Bone marrow (tissue), 2 donors: Measurements from ENCODE around the gene PODXL.
"Not testable (repeated sequence)": the region's sequence is repeated elsewhere in the genome, so short reads cannot be mapped to it uniquely, and the experiment has no call there.

Experiments used
- DNase-seq, 2 donors: peaks; one replicate each; lab custom pipeline; 2025; lab: John Stamatoyannopoulos, UW

The PODXL gene

GRCh38 chr7:131508754-131509486 is 47.5 kb downstream of the PODXL start:
- DNase-seq = no peak

GRCh38 chr7:131507592-131508331 is 48.7 kb downstream of the PODXL start:
- DNase-seq = peak; percentile 43 to 58

- DNase-seq = no peak
Measured at GRCh38 chr7:131506597-131506996, 49.8 kb downstream of the PODXL start.

- DNase-seq = no peak
Measured at GRCh38 chr7:131505636-131506557, 50.5 kb downstream of the PODXL start.

GRCh38 chr7:131505037-131505620 is 51.3 kb downstream of the PODXL start:
- DNase-seq = not testable (repeated sequence)

GRCh38 chr7:131504157-131504899 is 52.1 kb downstream of the PODXL start:
- DNase-seq = no peak

- DNase-seq = no peak
Measured at GRCh38 chr7:131503639-131504038, 52.8 kb downstream of the PODXL start.

GRCh38 chr7:131502810-131503508 is 53.5 kb downstream of the PODXL start:
- DNase-seq = no peak

GRCh38 chr7:131501930-131502685 is 54.3 kb downstream of the PODXL start:
- no peak for DNase-seq

GRCh38 chr7:131501422-131501821 is 55.0 kb downstream of the PODXL start:
- DNase-seq = peak in 1 of 2 donors; percentile 48

- no peak for DNase-seq
Measured at GRCh38 chr7:131500357-131500756, 56.1 kb downstream of the PODXL start.

GRCh38 chr7:131499801-131500200 is 56.6 kb downstream of the PODXL start:
- no peak for DNase-seq

- DNase-seq = no peak
Measured at GRCh38 chr7:131498237-131498885, 58.1 kb downstream of the PODXL start.

GRCh38 chr7:131497454-131497853 is 59.0 kb downstream of the PODXL start:
- DNase-seq = no peak

GRCh38 chr7:131495669-131496498 is 60.5 kb downstream of the PODXL start:
- no peak for DNase-seq

- no peak for DNase-seq
Measured at GRCh38 chr7:131494182-131494581, 62.2 kb downstream of the PODXL start.

GRCh38 chr7:131493581-131493980 is 62.8 kb downstream of the PODXL start:
- DNase-seq = no peak

- no peak for DNase-seq
Measured at GRCh38 chr7:131493081-131493480, 63.3 kb downstream of the PODXL start.
